HG02642 (cell line): ENCODE data around the gene PKNOX2.

ENCODE experiments used
- ATAC-seq: cut with Tn5 transposase; IDR thresholded peaks from one replicate; pipeline ENCODE4 v1.9.1; 2021; ENCODE audit warnings: mild to moderate bottlenecking; ENCODE audit not compliant: unreplicated experiment, poor library complexity

The PKNOX2 gene

GRCh38 chr11:125330462-125331325, 166.1 kb downstream of the PKNOX2 start:
- ATAC-seq = no peak

DNA sequence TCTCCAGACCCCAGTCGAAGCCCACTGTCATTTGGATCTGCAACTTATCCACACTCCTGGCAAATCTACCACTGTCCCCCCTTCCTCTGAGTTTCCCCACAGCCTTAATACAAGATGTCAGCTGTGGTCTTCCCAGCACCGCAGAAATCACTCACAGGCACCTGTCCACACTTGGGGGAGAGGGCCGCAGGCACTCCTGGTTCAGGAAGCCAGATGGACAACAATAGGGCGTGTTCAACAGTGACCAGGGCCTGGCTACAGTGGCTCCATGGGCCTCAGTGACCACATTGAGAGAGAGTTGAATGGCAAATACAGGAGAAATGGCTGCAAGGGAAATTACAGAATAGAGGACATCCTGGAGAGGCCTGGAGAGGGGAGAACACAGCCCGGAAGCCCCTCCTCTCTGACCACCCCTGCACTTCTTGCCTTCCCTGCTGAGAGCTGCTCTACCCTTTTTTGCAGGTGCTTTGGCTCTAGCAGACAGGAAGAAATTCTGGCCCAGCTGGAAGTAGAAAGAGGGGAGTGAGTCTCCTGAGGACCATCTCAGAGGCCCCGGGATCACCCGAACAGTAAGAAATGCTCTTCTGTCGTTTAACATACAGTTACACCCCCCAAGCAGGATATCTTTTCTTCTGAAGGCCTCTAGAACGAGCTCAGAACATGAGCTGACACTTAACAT, 166.9 kb downstream of the PKNOX2 start:
- ATAC-seq = no peak

GRCh38 chr11:125332821-125333220, 168.3 kb downstream of the PKNOX2 start:
- ATAC-seq = no peak

DNA sequence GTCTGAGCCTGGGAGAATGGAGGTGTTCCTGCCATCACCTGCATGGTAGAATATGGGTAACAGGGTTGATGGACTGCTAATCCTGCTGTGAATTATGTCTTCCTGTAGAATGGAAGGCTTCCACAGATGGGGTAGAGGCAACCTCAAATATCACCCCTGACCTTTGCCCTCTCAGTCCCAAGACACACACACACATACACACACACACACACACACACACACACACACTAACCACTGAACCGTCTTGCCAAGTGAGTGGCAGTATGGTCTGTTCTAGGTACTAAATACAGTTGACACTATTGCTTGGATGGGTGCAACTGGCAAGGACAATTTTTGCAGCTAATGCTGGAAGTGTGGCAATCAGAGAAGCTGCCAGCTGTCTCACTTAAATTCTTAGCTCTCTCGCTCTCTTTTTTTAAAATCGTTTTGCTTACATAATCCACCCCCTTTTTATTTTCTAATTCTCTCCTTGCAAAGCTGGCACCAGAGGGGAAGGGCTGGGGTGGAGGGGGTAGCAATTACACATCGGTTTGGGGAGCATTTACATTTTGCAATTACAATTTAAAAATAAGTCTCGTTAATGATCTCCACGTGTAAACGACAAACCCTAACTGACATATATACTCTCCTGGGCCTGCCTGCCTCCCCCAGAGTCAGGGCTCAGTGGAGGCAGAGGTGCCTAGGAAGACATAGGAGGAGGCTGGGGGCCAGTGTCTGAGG, 169.0 kb downstream of the PKNOX2 start:
- ATAC-seq = no peak

- ATAC-seq = no peak
These were observed 170.6 kb downstream of the PKNOX2 start for GRCh38 chr11:125335106-125335505.

- no peak for ATAC-seq
These were observed 173.6 kb downstream of the PKNOX2 start for GRCh38 chr11:125337836-125338834.

GRCh38 chr11:125338886-125339811, 174.6 kb downstream of the PKNOX2 start:
- no peak for ATAC-seq

- ATAC-seq = no peak
These were observed 177.1 kb downstream of the PKNOX2 start for GRCh38 chr11:125341676-125342075.

GRCh38 chr11:125342281-125342930, 177.9 kb downstream of the PKNOX2 start:
- no peak for ATAC-seq

GRCh38 chr11:125343086-125343717, 178.7 kb downstream of the PKNOX2 start:
- no peak for ATAC-seq

GRCh38 chr11:125343718-125344131, 179.2 kb downstream of the PKNOX2 start:
- no peak for ATAC-seq

DNA sequence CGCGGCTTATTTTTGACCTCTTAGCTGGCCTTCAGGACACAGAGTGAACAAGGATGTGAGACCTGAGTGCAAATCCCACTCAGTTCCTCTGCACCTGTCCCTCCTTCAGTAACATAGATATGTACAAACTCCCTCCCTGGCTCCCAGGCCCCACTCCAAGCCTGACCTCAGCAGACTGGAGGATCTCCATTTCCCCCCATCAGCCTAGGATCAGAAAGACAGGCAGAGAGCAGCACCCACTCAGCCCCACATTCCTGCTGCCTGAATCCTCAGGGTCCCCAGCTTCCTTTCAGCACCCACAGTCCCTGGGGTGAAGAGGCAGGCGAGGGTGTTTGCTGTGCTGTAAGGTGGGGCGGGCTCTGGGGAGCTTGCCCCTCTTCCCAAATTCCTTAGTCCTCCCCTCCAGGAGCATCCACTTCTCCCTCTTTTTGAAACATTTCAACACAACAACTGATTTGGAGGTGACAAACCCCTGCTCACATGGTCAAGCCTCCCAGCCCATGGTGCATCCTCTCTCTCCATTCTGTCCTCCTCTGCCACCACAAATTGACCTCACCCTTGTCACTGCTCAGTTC, 180.4 kb downstream of the PKNOX2 start:
- no peak for ATAC-seq

- ATAC-seq = no peak
These were observed 181.0 kb downstream of the PKNOX2 start for GRCh38 chr11:125345421-125346178.

DNA sequence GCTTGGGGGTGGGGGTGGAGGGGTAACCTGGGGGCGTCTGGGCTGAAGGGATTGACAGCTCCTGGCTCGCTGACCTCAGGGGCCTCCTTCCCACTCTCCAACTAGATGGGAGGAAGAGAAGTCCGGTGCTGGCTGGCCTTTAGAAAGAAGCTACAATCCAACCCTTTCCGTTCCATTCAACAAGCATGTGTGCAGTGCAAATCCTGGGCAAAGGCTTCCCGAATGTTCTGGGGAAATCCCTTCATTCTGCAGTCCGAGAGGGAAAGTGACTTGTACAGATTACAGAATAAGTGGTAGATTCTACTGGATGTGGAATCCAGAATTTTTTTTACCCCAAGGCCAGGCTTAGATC, 181.6 kb downstream of the PKNOX2 start:
- ATAC-seq = no peak

DNA sequence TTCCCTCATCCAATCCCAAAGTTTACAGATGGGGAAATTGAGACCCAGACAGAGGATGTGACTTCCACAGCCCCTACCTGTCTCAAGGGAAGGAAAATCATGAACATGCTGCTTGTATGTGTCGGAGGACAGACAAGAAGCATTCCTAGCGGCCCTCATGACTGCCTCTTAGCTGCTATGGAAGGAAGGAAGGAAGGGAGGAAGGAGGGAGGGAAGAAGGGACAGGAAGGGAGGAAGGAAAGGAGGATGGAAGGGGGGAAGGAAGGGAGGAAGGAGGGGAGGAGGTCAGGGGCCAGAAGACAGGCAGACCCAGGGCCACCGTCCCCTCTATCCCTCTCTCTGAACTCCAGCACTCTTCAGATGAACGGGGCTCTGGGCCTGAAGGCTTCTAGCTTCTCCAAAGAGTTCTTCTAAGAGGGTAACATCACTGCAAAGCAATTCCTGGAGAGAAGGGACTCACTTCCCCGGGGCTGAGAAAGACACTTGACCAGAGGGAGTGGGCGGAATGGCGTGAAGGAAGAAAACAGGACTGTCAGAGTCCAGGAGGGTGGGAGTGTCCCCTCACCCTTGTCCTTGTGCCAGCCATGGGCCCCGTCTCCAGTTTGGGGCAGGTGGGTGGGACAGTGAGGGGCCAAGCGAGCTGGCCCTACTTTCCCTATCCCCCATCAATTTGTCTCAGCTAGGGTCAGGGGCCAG, 182.2 kb downstream of the PKNOX2 start:
- no peak for ATAC-seq

DNA sequence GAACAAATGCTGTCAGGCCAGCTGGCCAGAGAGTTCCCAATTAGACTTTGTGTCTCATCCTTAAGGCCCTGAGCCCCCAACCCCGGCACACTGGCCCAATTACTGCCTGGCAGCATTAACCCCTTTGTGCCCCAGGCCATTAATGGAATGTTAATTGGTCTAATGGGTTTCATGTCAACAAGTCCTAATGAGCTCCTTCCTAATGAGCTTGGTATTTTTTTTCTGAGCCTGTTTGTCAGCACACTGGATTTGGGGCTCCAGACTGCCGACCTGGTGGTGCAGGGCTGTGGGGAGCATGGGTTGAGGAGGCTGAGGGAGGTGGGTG, 182.7 kb downstream of the PKNOX2 start:
- no peak for ATAC-seq
